HL-60 (cell line): ENCODE data around the gene AFF3.

Source experiments
- GABPA ChIP-seq: IDR thresholded peaks from 2 replicates; pipeline ENCODE4 v1.6.1; 2012; ENCODE audit warnings: low read depth
- POLR2AphosphoS5 ChIP-seq: IDR thresholded peaks from 2 replicates; pipeline ENCODE4 v1.6.1; 2012; ENCODE audit warnings: low read depth
- SPI1 ChIP-seq: IDR thresholded peaks from 2 replicates; pipeline ENCODE4 v1.6.1; 2012; ENCODE audit warnings: low read depth, mild to moderate bottlenecking, borderline replicate concordance
- TF ChIP-seq, protein P1 (sequence below): IDR thresholded peaks from one replicate; pipeline ENCODE4 v1.5.1; 2011; ENCODE audit warnings: low read length, control low read depth, inconsistent platforms; ENCODE audit not compliant: insufficient read depth
- TF ChIP-seq, protein P2 (sequence below): IDR thresholded peaks from 2 replicates; pipeline ENCODE4 v1.6.1; 2012; ENCODE audit warnings: low read depth; ENCODE audit not compliant: insufficient replicate concordance

DNA sequence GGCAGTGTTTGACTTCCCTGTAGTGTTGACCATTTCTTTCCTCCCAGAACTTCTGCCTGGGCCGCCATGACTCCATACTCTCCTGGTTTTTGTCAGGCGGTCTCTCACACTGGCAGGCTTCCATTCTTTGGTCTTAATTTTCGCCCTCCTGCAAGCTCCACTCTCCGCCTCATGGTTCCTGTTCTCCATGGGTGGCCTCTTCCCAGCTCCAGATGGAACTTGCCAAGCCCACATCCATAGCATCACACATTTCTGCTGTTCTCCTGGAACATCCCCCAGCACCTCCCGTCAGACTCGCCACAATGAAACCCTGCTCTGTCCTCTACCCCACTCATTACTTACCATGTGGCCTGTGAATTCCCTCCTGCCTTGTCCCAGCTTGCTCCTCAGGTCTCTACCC lies 896 bp upstream of the AFF3 start:
- TF ChIP-seq, protein P1, sequence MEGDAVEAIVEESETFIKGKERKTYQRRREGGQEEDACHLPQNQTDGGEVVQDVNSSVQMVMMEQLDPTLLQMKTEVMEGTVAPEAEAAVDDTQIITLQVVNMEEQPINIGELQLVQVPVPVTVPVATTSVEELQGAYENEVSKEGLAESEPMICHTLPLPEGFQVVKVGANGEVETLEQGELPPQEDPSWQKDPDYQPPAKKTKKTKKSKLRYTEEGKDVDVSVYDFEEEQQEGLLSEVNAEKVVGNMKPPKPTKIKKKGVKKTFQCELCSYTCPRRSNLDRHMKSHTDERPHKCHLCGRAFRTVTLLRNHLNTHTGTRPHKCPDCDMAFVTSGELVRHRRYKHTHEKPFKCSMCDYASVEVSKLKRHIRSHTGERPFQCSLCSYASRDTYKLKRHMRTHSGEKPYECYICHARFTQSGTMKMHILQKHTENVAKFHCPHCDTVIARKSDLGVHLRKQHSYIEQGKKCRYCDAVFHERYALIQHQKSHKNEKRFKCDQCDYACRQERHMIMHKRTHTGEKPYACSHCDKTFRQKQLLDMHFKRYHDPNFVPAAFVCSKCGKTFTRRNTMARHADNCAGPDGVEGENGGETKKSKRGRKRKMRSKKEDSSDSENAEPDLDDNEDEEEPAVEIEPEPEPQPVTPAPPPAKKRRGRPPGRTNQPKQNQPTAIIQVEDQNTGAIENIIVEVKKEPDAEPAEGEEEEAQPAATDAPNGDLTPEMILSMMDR = no peak
- TF ChIP-seq POLR2AphosphoS5 (no peak), SPI1 (no peak), GABPA (no peak)
- TF ChIP-seq, protein P2, sequence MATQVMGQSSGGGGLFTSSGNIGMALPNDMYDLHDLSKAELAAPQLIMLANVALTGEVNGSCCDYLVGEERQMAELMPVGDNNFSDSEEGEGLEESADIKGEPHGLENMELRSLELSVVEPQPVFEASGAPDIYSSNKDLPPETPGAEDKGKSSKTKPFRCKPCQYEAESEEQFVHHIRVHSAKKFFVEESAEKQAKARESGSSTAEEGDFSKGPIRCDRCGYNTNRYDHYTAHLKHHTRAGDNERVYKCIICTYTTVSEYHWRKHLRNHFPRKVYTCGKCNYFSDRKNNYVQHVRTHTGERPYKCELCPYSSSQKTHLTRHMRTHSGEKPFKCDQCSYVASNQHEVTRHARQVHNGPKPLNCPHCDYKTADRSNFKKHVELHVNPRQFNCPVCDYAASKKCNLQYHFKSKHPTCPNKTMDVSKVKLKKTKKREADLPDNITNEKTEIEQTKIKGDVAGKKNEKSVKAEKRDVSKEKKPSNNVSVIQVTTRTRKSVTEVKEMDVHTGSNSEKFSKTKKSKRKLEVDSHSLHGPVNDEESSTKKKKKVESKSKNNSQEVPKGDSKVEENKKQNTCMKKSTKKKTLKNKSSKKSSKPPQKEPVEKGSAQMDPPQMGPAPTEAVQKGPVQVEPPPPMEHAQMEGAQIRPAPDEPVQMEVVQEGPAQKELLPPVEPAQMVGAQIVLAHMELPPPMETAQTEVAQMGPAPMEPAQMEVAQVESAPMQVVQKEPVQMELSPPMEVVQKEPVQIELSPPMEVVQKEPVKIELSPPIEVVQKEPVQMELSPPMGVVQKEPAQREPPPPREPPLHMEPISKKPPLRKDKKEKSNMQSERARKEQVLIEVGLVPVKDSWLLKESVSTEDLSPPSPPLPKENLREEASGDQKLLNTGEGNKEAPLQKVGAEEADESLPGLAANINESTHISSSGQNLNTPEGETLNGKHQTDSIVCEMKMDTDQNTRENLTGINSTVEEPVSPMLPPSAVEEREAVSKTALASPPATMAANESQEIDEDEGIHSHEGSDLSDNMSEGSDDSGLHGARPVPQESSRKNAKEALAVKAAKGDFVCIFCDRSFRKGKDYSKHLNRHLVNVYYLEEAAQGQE = no peak
